GM10266 (cell line): Measurements from ENCODE around the gene SSTR3.

Experiments used
- DNase-seq: peaks from one replicate; pipeline ENCODE4 v3.0.0; 2012; ENCODE audit errors: extremely low spot score
- CTCF ChIP-seq: IDR thresholded peaks from 2 replicates; pipeline ENCODE4 v1.5.1; 2012; ENCODE audit warnings: mild to moderate bottlenecking, low read depth; ENCODE audit not compliant: control insufficient read depth, insufficient read depth; ENCODE audit errors: missing control alignments

The SSTR3 gene

DNA sequence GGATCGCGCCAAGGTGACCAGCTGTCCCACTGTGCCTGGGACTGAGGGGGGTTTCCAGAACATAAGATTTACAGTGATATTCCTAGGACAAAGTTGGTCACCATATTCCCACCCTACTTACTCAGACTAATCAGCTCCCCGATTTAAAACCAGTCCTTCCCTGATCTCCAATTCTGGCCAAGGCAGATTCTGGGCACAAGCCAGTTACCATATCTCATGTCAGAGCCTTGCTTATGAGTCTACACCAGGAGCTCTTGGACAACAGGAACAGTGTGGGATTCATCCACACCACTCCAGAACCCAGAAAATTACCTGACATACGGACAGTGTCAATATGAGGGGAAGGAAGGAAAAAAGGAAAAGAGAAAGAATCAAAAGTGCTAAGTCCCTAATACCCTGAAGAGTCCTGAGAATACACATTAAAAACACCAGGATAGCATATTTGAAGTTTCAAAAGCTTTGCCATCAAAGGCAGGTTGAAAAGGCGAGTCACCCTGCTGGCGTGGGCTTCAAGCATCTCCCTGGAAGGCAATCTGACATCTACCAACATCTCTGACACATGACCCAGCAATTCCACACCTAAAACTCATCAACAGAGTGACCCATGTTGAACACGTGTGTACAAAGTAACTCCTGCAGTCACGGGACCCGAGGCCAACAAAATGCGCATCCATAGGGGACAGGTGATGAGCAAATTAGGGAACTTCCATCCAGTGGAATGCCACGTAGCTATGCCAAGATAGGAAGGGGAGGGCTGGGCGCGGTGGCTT, 54.6 kb downstream of the SSTR3 start:
- no peak for DNase-seq
- TF ChIP-seq CTCF: no peak

DNA sequence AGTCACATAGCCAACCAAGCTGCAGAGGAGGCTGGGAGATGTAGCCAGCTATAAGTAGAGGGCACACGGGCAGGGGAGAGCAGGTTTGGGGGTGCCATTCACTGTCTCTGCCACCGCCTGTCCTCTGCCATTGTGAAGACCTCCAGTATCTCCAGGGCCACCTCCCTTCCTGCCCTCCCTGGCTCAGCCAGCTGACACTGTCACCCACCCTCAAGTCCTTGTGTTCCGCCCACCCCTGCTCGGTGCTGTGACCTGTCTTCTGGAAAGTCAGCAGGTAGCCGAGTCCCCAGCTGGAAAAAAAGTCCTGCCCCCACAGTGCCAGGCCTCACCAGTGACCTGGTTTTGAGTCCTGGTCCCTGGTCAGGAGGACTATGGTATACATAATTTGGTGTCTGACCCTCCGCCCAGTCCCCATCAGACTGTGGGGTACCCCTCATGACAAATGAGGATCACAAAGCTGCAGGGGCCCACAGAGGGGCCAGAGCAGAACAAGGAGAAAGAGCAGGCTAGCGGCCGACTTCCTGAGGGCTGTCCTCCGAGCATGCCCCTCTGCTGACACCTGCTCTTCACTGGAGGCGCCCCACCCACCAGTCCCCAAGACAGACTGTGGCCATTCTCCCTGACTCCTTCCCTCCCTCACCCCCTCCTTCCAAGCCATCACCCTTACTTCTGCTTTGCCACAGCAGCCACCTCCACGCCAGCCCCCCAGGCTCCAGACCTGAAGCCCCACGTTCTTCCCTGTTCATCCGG, 55.4 kb downstream of the SSTR3 start:
- no peak for TF ChIP-seq CTCF
- DNase-seq: no peak

DNA sequence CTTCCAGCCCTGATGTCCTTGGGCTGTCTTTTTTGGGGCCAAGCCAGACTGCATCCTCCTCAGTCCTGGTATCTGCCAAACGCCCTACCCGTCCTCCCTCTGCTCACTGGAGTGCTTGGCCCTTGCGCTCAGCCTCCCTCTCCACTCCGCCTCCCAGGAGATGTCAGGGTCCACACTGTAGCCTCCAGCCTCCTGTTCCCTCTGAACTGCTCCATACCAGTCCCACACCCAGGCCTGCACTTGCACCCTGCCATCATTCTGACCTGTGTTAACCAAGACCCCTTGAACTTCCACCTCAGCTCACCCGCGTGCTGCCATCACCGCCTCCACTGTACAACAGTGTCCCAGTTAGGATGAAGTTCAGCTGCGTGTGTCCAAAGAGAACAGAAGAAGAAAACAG, 56.3 kb downstream of the SSTR3 start:
- TF ChIP-seq CTCF: no peak
- DNase-seq: no peak

DNA sequence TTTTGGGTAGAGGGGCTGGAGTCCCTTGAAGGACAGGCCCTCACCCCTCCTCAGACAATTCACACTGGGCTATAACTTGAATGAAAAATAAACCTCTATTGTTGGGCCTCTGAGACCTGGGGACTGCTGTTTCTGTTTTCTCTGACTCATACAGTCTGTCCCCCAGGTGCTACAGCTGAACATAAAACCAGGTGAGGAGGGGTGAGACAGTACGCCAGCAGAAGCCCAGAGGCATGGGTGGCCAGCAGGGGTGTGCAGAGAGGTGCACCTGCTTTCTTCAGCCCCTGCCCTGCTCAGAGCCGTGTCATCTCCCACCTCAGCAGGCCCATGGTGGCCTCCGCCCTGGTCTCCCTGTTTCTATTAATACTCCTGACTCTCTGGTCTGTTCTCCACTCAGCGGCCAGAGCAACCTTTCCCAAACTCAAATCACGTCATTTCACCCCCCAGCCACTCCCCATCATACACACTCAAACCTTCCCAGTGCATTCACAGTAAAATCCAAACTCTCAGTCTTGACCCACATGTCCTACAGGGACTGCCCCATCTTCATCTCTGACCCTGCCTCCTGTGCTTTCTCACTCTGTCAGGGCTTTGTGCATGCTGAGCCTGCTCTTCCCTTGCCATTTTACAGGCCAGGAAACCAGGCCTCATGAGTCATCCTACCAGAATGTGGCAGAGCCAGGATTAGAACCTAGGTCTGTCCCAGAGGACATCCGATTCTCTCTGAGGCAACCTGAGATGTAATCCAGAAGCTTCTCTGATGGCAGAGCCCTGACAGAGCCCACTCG, 57.2 kb downstream of the SSTR3 start:
- no peak for DNase-seq
- TF ChIP-seq CTCF: no peak
